Osteoblast (primary cell): Measurements from ENCODE around the gene ZNF813. TPM values are rescaled to one million over a fixed set of nuclear protein-coding genes. Genes with fewer than 3 reads are reported as not detected.

Experiments
- DNase-seq: peaks from one replicate; pipeline ENCODE4 v3.0.0; 2011; ENCODE audit warnings: low spot score, mixed read lengths; ENCODE audit not compliant: insufficient read length; ENCODE audit errors: missing footprints
- H2AFZ ChIP-seq: 2 replicates; pipeline ENCODE4 v1.6.0; 2011; ENCODE audit warnings: mild to moderate bottlenecking, low read length
- H3K27ac ChIP-seq: 2 replicates; pipeline ENCODE4 v1.5.1; 2011; ENCODE audit warnings: mild to moderate bottlenecking, low read depth, low read length, moderate library complexity
- H3K27me3 ChIP-seq: 2 replicates; pipeline ENCODE4 v1.6.0; 2012; ENCODE audit warnings: mild to moderate bottlenecking, control low read depth, inconsistent platforms, low read length, moderate library complexity; ENCODE audit not compliant: insufficient read depth
- H3K36me3 ChIP-seq: 2 replicates; pipeline ENCODE4 v1.5.1; 2011; ENCODE audit warnings: mild to moderate bottlenecking, low read length, control low read depth, moderate library complexity; ENCODE audit not compliant: insufficient read depth
- H3K4me1 ChIP-seq: 2 replicates; pipeline ENCODE4 v1.5.1; 2011; ENCODE audit warnings: mild to moderate bottlenecking, low read length, control low read depth, moderate library complexity; ENCODE audit not compliant: insufficient read depth
- H3K4me2 ChIP-seq: 2 replicates; pipeline ENCODE4 v1.6.0; 2011; ENCODE audit warnings: mild to moderate bottlenecking, low read length; ENCODE audit not compliant: insufficient read depth
- H3K4me3 ChIP-seq: fragments of 200-600 bp; sonication (generic); 3 replicates; pipeline ENCODE4 v1.5.1; 2012; ENCODE audit warnings: mild to moderate bottlenecking, low read length, inconsistent platforms; ENCODE audit not compliant: insufficient read depth
- H3K79me2 ChIP-seq: 2 replicates; pipeline ENCODE4 v1.6.0; 2012; ENCODE audit warnings: mild to moderate bottlenecking, low read length, control low read depth, inconsistent platforms; ENCODE audit not compliant: insufficient read depth
- H3K9me3 ChIP-seq: 2 replicates; pipeline ENCODE4 v1.5.1; 2011; ENCODE audit warnings: low read depth, low read length, control low read depth
- H4K20me1 ChIP-seq: 2 replicates; pipeline ENCODE4 v1.6.0; 2012; ENCODE audit warnings: mild to moderate bottlenecking, low read length, control low read depth; ENCODE audit not compliant: insufficient read depth
- total RNA-seq: library from RNA; depleted of rRNA; stranded (reverse); fragments of >200 nt; gene quantifications from 2 replicates; pipeline ENCODE4 v1.2.3, GENCODE V29; 2012
- TF ChIP-seq, protein P1 (sequence below): IDR thresholded peaks from 2 replicates; pipeline ENCODE4 v1.5.1; 2011; ENCODE audit warnings: mild to moderate bottlenecking, low read depth, low read length, moderate library complexity; ENCODE audit errors: extremely low read depth

The ZNF813 gene
- total RNA-seq, 1 donor = 3.6 TPM

- Histone ChIP-seq H3K27me3 (no peaks in the 10 kb centered on the region), H3K4me2 (peak overlapping the region; percentile 79), H3K4me3 (peak overlapping the region; percentile 78), H3K36me3 (peaks cover 14% of the 10 kb centered on the region), H4K20me1 (no peaks in the 10 kb centered on the region), H3K79me2 (peaks cover 16% of the 10 kb centered on the region), H3K9me3 (no peaks in the 10 kb centered on the region), H2AFZ (peak overlapping the region; percentile 92), H3K27ac (peak overlapping the region; percentile 92), H3K4me1 (peaks cover 6% of the 10 kb centered on the region)
- no peak for DNase-seq
- TF ChIP-seq, protein P1, sequence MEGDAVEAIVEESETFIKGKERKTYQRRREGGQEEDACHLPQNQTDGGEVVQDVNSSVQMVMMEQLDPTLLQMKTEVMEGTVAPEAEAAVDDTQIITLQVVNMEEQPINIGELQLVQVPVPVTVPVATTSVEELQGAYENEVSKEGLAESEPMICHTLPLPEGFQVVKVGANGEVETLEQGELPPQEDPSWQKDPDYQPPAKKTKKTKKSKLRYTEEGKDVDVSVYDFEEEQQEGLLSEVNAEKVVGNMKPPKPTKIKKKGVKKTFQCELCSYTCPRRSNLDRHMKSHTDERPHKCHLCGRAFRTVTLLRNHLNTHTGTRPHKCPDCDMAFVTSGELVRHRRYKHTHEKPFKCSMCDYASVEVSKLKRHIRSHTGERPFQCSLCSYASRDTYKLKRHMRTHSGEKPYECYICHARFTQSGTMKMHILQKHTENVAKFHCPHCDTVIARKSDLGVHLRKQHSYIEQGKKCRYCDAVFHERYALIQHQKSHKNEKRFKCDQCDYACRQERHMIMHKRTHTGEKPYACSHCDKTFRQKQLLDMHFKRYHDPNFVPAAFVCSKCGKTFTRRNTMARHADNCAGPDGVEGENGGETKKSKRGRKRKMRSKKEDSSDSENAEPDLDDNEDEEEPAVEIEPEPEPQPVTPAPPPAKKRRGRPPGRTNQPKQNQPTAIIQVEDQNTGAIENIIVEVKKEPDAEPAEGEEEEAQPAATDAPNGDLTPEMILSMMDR = no peak
These were observed 69.6 kb downstream of the ZNF813 start for GRCh38 chr19:53537121-53537520.

- Histone ChIP-seq H3K4me3 (peak within 1 kb of the TSS; percentile 78), H3K79me2 (peaks cover 16% of the 10 kb centered on the region), H3K4me2 (peak within 1 kb of the TSS; percentile 79), H2AFZ (peak within 1 kb of the TSS; percentile 92), H3K36me3 (peaks cover 16% of the 10 kb centered on the region), H3K4me1 (peaks cover 4% of the 10 kb centered on the region), H4K20me1 (no peaks in the 10 kb centered on the region), H3K27me3 (no peaks in the 10 kb centered on the region), H3K27ac (peak within 1 kb of the TSS; percentile 92), H3K9me3 (no peaks in the 10 kb centered on the region)
- TF ChIP-seq, protein P1 = peak; percentile 40
- DNase-seq = peak; percentile 91
These were observed 70.2 kb downstream of the ZNF813 start, which contains the start of gene ZNF331 for GRCh38 chr19:53537521-53538377. TSS of gene ZNF331 (plus strand) at chr19:53538145. CDS start at chr19:53569377, 31,232 bp downstream.

DNA sequence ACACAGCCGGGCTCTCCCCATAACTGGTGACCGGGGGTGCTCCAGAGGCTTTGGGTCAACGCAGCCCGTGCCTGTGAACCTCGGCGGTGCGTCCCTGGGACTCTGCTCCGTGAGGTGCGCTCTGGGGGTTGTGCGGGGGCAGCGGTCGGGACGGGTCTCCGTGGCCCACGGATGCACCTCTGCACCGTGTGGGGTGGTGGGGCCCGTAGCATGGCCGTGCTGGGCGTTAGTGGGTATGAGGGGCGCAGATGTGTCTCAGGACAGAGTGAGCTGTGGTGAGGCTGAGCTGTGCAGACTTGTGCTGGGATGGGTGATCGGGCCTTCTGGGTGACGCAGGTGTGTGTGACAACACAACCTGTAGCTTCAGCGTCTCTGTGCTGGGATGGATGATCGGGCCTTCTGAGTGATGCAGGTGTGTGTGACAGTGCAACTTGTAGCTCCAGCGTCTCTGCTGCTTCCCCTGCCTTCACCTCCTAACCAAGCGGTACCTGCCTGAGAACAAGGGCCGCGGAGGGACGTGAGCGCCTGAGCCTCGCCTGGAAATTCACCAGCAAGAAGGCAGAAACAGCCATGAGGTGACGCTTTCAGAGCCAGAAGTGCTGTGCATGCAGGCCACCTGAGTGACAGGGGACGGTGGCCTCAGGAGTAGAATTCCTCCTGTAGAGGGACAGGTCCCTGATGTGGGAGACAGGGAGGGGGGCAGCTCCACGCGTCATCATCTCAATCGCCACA, 71.0 kb downstream of the ZNF813 start:
- TF ChIP-seq, protein P1 = no peak
- DNase-seq = no peak
- Histone ChIP-seq H3K27me3 (no peaks in the 10 kb centered on the region), H4K20me1 (no peaks in the 10 kb centered on the region), H3K27ac (peak overlapping the region; percentile 92), H3K4me2 (peak overlapping the region; percentile 79), H3K36me3 (peaks cover 16% of the 10 kb centered on the region), H2AFZ (peak overlapping the region; percentile 39), H3K4me1 (peaks cover 4% of the 10 kb centered on the region), H3K79me2 (peaks cover 16% of the 10 kb centered on the region), H3K4me3 (peak overlapping the region; percentile 78), H3K9me3 (no peaks in the 10 kb centered on the region)

GRCh38 chr19:53540091-53540490, 72.6 kb downstream of the ZNF813 start:
- H3K4me3 ChIP-seq = no peak overlapping the region
- TF ChIP-seq, protein P1 = no peak
- peaks cover 16% of the 10 kb centered on the region for H3K36me3 ChIP-seq
- peaks cover 10% of the 10 kb centered on the region for H3K4me1 ChIP-seq
- no peak overlapping the region for H2AFZ ChIP-seq
- no peaks in the 10 kb centered on the region for H4K20me1 ChIP-seq
- no peak for DNase-seq
- H3K79me2 ChIP-seq = peaks cover 16% of the 10 kb centered on the region
- H3K4me2 ChIP-seq = no peak overlapping the region
- peak overlapping the region; percentile 92 for H3K27ac ChIP-seq
- H3K27me3 ChIP-seq = no peaks in the 10 kb centered on the region
- H3K9me3 ChIP-seq = no peaks in the 10 kb centered on the region
